ENCODE data around the gene COBLL1.
"Not testable (repeated sequence)": the region's sequence is repeated elsewhere in the genome, so short reads cannot be mapped to it uniquely, and the experiment has no call there.

The COBLL1 gene

DNA sequence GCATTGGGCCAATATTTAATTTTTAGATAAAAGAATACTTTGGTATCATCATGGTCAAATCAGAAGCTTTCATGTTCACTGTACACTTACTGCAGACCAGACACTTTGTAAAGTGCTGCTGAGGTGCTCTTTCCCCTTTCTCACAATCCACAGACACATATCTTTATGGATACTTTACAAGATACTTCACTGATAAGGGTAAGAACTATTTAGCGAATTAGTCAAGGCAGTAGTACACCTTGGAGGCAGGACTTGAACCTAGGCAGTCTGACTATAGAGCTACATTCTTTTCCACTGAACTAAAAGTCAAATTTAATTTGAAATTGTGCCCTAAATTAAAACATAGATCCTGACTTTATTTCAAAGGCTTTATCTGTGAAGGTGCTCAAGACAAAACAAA, 60.2 kb downstream of the COBLL1 start:
- DNase-seq = no peak

DNA sequence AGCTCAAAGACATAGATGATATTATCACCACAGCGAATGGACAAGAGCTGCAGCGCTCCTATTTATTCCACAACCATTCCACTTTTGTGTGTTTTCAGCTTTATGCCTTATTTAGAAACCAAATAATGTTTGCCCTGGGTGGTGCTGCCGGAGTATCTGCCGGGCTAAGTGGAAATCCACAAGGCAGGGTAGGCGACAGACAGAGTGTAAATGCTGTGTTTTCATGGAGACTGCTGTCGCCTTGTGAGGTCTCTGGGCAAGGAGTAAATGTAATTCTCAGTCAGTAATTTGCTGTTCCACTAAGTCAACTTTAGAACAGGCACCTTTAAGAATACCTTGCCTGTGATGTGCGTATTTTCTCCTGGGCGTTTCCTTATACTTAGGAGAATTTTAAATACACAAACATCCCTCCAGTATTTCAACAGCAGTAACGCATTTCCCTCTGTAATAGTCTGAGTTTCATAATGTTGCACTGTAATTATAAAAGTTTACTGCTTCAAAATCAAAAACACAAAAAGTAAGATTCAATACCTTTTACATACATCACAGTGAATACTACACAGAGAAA, 60.9 kb downstream of the COBLL1 start:
- DNase-seq = no peak

DNA sequence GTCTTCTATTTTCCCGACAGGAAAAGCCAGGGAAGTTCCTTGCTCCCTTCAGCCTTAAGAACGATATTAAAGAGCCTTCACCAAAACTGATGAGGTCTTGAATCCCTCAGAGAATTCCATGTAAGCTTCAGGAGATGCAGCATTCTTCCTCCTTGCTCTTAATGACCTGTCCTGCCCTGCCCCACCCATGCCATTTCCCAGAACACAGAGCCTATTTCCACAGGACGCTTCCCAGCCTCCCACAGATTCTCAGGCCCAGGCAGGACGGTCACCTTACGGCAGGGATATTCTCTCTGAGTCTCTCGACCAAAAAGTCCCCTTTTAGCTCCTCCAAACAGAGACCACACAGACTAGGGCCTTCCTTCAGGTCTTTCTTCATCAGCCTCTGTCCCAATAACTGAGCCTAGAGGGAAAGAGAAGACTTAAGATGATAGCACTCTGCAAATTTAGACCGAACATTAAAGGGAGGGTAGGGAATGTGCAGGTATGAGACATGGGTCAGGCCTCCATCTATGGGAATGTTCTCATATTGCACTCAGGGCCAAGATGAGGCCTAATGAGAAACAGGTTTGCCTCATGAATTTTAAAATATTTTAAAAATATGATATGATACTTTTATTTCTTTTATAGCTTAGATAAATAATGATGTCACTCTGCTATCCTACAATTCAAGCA, 62.1 kb downstream of the COBLL1 start:
- no peak for DNase-seq

DNA sequence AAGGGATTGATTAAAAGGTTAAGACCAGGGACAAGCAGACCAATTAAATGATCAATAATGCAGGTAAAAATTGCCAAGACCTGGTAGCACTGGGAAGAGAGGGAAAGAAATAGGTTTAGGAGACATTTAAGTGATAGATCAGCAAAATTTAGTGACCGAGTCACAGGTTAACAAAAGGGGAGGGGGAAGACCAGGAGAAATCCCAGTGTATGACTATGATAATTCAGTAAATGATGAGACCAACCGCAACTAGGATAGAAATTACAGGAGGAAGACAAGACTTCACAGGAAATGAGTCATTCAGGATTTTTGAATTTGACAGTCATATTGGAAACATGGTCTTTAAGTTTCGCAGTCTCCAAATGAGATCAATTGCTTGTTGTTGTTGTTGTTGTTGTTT, 62.9 kb downstream of the COBLL1 start:
- DNase-seq = no peak

DNA sequence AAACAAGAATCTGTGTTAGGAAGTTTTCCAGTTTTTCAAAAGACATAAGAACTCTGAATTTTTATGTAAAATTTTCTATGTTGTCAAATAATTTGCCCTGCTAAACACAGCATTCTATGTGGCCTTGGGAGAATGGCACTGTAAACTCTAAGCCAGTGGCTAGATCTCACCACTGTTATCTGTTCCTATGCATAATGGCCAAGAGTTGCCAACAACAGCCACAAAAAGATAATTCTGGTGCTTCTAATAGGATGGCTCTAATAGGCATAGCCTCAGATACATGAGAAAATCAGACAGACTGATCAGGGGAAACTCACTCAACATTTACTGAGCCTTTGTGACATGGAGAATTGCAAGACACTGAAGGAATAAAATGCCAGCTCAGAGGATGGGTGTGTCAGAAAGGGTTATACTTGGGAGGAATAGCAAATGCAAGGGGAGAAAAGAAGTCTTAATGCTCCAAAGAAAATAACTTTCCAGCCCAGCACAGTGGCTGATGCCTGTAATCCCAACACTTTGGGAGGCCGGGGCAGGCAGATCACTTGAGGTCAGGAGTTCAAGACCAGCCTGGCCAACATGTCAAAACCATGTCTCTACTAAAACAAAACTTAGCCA, 63.7 kb downstream of the COBLL1 start:
- no peak for DNase-seq

DNA sequence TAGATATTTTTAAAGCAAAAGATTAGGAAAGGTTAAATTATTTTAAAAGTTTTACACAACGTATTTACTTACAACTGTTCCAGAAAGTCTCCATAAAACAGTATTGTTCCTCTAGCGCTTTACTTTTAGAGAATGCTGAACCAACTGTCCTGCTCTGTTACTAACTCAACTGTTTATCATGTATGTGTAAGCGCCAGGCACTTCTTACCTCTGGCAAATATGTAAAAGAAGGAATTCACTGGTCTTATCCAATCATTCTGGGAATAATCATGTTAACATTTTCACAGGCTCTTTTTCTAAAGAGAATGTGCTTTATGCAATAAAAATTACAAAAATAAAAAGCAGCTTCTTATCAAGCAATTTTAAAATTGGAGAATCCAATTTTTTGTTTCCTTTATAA, 68.0 kb downstream of the COBLL1 start:
- DNase-seq = no peak

DNA sequence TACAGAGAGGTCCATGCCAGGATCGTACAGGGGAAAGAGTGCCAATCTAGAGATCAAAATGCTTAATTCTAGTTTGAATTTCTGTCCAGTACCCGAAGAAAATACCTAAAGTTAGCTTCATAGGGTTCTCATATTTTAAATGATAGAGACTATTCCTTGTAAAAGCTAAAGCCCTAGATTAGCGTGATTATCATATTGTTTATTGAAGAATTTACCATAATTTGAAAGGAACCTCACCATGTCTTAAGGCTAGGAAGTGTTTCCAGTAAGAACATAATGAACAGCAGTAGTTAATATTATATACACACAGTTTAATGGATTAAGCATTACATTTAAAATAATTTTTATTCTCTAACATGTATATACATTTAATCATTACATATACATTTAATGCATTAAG, 68.5 kb downstream of the COBLL1 start:
- DNase-seq = no peak

DNA sequence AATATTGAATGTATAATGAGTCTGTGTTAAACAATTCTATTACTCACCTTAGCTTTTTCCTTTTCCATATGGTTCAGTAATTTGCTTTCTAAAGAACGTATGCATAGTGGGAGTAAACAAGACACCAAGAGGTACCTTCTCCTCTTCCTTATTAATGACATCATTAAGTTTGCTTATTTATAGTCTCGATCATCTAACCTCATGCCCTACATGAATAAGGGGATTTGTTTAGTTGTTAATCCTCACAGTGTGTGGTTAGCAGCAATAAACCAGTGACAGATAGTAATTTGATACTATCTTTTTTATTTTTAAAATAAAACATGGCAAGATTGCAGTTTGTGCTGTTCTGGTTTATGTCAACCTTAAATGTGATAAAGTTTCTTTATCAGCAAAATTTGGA, 69.7 kb downstream of the COBLL1 start:
- no peak for DNase-seq

DNA sequence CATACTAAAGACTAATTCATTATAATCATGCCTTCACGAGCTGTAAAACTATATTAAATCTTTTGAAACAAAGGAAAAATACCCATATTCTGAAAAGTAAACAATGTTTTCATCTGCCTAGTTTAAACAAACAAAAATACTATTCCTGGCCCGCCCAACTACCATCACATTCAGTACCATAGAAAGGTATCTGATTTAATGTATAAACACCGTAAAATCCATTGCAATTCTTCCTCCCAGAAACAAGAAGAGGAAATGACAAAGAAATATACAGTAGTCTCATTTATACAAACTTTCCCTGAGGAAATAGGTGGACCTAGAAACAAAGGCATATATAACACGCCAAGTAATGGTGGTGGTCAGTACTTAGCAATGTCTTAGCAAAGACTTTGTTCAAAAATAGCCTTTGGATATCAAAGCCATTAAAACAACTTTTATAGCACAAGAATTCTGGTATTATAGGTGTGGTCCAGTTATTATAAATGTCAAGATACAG, 71.2 kb downstream of the COBLL1 start:
- no peak for DNase-seq

DNA sequence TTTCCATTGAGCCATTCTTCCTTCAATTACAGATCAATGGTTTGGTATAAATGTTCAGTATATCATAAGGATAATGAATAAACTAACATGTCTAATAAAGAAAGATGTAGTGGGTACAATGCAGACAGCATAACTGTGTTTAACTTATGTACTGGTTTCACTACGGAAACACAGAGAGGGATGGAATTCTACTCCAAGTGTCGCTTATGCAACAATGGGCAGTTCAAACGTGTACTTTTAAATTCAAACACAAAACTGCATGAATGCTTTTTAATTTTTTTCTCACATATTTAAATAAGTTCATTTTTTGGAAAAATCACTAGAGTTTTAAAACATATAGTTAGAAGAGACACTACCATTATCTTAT, 74.7 kb downstream of the COBLL1 start:
- DNase-seq = no peak

DNA sequence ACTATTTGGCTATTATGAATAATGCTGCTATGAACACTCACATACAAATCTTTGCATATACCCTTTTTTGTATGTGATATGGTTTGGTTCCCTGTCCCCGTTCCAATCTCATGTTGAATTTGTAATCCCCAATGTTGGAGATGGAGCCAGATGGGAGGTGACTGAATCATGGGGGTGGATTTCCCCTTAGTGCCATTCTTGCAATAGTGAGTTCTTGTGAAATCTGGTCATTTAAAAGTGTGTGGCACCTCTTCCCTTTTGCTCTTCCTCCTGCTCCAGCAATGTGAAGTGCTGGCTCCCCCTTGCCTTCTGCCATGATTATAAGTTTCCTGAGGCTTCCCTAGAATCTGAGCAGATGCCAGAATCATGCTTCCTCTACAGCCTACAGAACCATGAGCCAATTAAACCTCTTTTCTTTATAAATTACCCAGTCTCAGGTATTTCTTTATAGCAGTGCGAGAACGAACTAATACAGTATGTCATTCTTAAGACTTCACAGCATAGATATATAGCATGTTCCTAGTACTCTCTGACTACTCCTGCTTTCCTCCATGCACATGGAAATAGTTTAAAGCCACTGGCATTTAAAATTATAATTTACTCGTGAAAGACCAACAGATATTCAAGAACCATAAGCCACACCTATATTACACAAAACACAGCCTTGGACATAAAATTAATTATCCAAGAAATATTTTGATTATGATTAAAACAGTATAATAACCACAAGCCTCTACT, 75.2 kb downstream of the COBLL1 start:
- DNase-seq = no peak

DNA sequence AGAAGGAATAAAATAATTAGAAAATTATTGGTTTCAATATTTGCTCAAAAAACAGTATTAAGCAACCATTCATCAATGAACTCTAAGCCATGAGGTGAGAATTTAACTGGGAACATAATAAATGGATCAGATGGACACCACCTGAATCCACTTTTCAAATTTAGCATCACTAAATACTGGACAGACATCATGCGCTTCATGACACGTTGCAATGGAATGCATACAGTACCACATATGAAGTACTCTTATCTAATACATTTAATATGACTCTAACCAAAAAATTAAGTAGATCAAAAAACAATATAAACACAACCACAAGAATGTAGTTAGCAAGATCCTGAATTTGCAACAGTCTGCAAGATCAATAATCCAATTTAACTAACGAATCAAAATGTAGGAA, 76.6 kb downstream of the COBLL1 start:
- no peak for DNase-seq

DNA sequence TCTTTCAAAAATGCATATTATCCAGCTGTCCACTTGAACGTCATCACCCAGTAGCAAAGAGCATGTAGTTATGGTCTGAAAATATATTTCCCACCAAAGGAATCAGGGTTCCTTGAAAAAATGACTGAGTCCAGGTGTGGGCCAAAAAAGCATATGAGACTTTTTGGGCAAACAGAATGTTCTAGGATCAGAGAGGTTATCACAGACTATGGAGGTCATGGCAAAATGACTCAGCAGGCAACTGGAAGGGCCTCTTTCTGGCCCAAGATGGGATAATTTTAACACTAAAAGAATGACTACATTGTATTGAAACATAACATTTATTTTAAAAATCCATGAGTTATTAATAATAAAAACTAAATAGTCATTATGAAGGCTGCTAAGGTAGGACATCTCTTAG, 77.1 kb downstream of the COBLL1 start:
- no peak for DNase-seq

DNA sequence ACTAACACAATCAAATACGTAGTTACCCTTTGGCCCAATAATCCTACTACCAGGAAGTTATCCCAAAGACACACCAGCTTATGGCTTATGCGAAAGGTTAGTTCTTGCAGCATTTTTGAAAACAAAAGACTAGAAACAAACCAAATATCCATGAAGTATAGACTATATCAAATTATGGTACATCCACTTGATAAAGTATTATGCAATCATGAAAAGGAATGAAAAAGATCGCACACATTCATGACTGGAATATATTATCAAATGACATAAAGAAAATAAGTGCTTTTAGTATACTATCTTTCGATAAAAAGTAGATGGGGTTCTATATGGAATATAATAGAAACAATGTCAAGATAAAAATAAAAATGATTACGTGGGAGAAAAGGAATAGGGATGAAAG, 78.2 kb downstream of the COBLL1 start:
- DNase-seq = no peak

DNA sequence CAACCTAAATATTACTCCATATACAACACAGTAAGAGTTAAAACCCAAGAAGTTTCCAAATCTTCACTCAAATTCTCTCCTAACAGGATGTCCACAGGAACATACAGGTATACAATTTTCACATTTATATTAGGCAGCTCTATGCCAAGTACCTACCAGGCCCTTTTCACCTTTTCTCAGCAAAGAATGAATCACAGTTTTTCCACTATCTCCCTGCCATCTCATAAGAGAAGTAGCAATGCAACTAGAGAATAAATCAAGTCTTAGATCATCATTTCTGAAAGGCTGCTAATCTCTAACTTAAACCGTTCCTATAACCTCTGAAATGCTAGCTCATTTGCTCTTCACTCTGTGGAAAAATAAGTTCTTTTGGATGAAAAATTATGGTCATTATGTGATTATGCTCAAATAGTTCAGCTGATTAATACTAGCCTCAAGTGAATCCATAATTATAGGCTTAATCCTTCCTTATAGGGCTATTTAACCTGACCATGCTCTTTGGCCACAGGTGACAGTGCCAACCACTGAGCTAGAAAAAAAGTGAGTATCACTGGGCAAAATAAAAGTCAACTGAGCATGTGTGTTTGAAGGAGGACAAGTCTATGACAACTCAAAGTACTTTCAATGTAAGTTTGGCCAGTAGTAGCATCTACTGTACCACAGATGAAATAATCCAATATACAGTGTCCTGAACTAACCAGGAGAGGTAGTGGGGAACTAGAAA, 79.7 kb downstream of the COBLL1 start:
- no peak for DNase-seq

DNA sequence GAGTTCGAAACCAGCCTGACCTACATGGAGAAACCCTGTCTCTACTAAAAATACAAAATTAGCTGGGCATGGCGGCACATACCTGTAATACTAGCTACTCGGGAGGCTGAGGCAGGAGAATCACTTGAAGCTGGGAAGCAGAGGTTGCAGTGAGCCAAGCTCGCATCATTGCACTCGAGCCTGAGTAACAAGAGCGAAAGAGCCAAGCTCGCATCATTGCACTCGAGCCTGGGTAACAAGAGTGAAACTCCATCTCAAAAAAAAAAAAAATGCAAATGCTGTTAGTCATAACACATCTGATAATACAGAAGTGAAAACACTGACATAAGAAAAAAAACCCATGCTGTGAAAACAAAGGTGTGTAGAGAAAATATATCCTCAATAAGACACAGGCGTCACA, 80.4 kb downstream of the COBLL1 start:
- not testable (repeated sequence) for DNase-seq

DNA sequence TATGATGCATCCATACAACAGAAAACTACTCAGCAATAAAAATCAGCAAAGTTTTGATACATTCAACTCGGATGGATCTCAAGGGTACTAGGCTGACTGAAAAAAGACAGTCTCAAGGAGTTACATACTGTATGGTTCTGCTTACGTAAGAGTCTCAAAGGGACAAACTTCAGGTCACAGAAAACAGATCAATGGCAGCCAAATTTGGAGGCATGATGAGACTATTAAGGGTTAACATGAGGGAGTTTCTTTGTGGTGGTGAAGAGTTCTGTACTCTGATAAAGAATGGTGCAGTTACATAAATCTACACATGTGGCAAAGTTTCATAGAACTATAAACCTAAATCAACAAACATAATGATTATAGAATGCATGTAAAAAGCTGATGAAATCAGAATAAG, 81.4 kb downstream of the COBLL1 start:
- DNase-seq = no peak

DNA sequence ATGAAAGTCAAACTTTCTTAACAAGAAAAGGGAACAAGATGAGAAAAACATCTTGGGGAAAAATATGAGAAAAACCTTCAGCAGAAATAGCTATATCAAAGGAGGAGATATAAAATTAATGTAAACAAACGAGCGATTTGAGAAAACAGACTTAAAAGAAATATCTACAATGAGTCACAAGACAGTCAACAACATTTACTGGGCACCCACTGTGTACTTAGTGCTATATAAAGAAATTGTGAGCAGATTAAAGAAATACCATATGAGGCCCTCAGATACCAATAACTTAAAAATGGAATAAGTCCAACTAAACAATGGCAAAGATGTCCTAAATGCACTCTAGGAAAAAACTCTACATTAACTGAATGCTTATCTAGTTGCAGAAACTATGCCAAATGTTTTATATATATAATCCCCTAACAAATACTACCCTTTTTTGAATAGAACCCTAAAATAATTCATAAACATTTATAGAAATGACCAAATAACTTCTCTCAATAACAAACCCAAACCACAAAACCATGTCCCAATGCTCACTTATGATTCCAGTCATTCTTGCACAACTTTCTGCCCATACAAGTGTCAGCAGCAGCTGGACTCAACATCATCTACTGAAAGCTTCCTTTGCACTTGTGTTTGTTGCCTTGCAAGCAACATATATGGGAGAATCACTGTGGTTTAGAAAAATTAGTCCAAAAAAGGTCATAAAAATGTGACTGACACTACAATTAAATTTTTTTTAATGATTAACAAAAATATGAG, 83.5 kb downstream of the COBLL1 start:
- DNase-seq = no peak

DNA sequence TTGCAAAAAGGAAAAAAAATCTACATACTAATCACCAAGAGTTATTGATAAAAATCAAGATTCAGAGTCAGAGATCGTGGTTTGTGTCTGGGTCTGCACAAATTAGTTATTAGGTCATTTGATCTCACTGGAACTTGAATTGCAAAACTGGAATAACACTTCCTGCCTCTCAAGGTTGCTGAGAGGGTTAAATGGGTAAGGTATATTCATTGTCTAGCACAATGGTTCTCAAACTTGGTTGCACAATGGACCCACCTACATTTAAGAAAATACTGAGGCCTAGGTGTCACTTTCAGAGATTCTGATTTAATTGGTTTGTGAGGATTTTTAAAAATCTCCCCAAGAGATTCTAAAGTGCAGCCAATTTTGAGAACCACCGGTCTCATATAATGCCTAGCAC, 84.8 kb downstream of the COBLL1 start:
- DNase-seq = no peak

DNA sequence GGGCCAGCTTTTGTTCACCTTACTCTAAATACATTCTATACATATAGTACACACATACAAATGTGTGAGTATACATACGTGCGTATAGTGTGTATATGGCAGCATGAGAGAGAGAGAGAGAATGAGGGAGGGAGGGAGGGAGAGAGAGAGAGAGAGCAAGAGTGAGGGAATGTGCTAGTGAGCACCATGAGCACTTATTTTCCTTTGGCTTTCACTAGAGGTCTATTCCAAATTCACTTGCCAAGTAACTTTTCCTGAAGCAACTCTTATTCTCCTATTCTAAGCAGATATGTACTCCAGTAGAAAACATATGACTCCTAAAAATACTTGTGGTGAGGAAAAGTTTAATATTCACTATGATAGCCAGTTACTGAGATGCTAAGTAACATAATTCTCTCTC, 85.7 kb downstream of the COBLL1 start:
- no peak for DNase-seq

DNA sequence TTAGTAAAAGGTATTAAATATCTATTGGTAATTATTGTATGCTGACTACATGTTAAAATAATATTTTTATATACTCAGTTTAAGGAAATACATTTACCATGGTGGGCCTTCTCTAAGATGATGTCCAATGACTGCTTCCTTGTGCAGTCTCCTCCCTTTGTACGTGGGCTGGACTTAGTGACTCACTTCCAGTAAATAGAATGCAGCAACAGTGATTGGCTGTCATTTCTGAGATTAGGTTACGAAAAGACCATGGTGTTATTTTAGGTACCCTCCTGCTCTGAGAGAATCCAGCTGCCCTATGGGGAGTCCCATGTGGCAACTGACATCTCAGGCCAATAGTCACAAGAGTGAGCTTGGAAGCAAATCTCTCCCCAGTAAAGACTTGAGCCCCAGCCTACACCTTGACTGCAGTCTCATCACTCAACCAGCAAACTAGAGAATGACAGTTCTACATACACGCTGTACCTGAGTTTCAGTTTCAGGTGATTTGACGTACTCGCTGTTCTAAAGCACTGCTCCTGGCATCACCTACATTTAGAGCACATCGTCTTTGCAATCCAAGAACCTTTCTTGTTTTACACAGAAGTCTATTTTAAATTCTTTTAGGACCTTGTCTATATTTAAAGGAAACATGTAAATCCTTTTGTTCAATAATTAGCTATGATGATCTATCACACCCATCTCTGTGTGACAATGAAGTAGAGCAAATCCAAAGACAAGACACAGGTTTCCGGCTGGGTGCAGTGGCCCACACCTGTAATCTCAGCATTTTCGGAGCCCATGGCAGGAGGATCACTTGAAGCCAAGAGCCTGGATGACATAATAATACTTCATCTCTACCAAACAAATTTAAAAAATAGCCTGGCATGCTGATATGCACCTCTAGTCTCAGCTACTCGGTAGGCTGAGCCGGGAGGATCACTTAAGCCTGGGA, 87.2 kb downstream of the COBLL1 start:
- no peak for DNase-seq
